Upper lobe of left lung (tissue), 4 donors: Measurements from ENCODE around the gene MESP2.

Experiments used
- POLR2A ChIP-seq, 4 donors: fragments of 450-650 bp; IDR thresholded peaks; one replicate each; pipeline ENCODE4 v1.5.1; 2016 to 2017; ENCODE audit warnings: antibody characterized with exemption in 4 of 4, mild to moderate bottlenecking in 2 of 4
- TF ChIP-seq, protein P1 (sequence below), 6 experiments: fragments of 450-650 bp in 4 of 6; fragments of 200-600 bp in 2 of 6; sonication (generic) in 2 of 6; IDR thresholded peaks; one replicate each; pipeline ENCODE4 v1.5.1; 2016 to 2019; ENCODE audit warnings: antibody characterized with exemption in 6 of 6

DNA sequence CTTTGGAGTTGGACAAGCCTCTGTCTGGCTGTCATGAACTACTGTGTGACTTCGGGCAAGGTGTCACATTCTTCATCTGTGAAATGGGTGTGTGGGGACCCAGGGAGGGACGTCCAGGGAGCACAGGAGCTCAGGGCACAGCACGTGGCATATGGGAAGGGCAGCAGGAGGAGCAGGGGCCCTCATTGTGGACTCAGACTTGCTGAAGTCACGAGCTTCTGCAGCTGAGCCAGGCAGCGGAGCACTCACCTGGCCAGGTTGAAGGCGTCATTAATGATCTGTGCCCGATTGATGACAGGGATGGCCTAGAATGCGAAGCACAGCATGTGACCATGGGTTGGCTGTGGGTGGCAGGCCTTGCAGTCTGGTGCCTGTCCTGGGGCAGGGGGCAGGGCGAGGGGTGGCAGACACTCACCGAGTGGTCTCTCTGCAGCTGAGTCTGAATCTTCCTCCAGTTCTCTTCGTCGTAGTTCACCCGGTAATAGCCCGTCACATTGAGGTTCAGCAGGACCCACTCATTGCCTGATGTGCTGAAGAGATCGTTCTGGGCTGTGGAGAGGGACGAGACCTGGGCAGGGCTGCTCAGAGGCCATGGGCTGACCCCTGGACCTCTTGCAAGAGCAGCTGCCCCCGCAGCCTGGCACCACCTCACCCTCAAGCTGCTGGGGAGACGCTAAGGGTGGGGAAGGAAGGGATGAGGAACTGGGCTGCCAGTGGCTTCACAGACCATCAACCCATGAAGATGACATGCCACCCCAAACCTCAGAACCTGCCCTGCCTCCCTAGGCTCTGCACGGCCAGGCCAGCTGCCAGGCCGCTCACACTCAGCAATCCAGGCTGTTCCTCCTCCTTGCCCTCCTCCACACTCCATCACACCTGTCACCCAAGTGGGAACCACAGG, 23.1 kb downstream of the MESP2 start:
- TF ChIP-seq, protein P1, sequence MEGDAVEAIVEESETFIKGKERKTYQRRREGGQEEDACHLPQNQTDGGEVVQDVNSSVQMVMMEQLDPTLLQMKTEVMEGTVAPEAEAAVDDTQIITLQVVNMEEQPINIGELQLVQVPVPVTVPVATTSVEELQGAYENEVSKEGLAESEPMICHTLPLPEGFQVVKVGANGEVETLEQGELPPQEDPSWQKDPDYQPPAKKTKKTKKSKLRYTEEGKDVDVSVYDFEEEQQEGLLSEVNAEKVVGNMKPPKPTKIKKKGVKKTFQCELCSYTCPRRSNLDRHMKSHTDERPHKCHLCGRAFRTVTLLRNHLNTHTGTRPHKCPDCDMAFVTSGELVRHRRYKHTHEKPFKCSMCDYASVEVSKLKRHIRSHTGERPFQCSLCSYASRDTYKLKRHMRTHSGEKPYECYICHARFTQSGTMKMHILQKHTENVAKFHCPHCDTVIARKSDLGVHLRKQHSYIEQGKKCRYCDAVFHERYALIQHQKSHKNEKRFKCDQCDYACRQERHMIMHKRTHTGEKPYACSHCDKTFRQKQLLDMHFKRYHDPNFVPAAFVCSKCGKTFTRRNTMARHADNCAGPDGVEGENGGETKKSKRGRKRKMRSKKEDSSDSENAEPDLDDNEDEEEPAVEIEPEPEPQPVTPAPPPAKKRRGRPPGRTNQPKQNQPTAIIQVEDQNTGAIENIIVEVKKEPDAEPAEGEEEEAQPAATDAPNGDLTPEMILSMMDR (IDR thresholded peaks at IDR 0.05) = no peak
- no peak for TF ChIP-seq POLR2A (IDR thresholded peaks at IDR 0.05)
